Breast epithelium (tissue), 4 donors: Measurements from ENCODE around the gene STRADA. TPM values are rescaled to one million over a fixed set of nuclear protein-coding genes. Genes with fewer than 3 reads are reported as not detected.

ENCODE experiments used
- DNase-seq, 2 donors: peaks; one replicate each; pipeline ENCODE4 v3.0.0-alpha.2; 2019; ENCODE audit warnings: low spot score in 2 of 2
- H3K27ac ChIP-seq, 2 donors: fragments of 200-600 bp; sonication (generic) in 1 of 2; one replicate each; pipeline ENCODE4 v1.5.1; 2016 to 2019; ENCODE audit warnings: mild to moderate bottlenecking in 1 of 2
- H3K27me3 ChIP-seq, 2 donors: fragments of 200-600 bp; sonication (generic) in 1 of 2; one replicate each; pipeline versions ENCODE4 v1.5.1 to v1.6.0; 2017 to 2019; ENCODE audit warnings: control low read depth in 1 of 2, mild to moderate bottlenecking in 1 of 2
- H3K36me3 ChIP-seq: fragments of 200-600 bp; one replicate; pipeline ENCODE4 v1.5.1; 2019
- H3K4me1 ChIP-seq, 2 donors: fragments of 200-600 bp; sonication (generic); one replicate each; pipeline ENCODE4 v1.5.1; 2016 to 2019; ENCODE audit warnings: control low read depth in 1 of 2
- H3K4me3 ChIP-seq, 3 donors: fragments of 200-600 bp; sonication (generic); 1 replicate in 2 of 3; 2 replicates in 1 of 3; pipeline ENCODE4 v1.5.1; 2016 to 2019; ENCODE audit warnings: mild to moderate bottlenecking in 3 of 3, moderate library complexity in 2 of 3
- H3K9me3 ChIP-seq, 2 donors: fragments of 200-600 bp; sonication (generic) in 1 of 2; one replicate each; pipeline ENCODE4 v1.5.1; 2016 to 2019; ENCODE audit warnings: control low read depth in 1 of 2
- CTCF ChIP-seq, 3 donors: fragments of 450-650 bp; IDR thresholded peaks; one replicate each; pipeline ENCODE4 v1.5.1; 2016 to 2017; ENCODE audit warnings: antibody characterized with exemption in 3 of 3, mild to moderate bottlenecking in 3 of 3, moderate library complexity in 3 of 3
- POLR2A ChIP-seq: fragments of 450-650 bp; IDR thresholded peaks from one replicate; pipeline ENCODE4 v1.6.1; 2016; ENCODE audit warnings: antibody characterized with exemption, mild to moderate bottlenecking, moderate library complexity
- POLR2AphosphoS5 ChIP-seq, 3 donors: sonication (generic); formaldehyde crosslinking; IDR thresholded peaks; one replicate each; pipeline ENCODE4 v1.6.1; 2017; ENCODE audit warnings: antibody characterized with exemption in 3 of 3
- intact Hi-C: fragments of 100-400 bp; cut with DNase I; formaldehyde crosslinking; loops from one replicate; pipeline ENCODE4 v1.15.1; 2023; ENCODE audit warnings: low total_unique reads
- total RNA-seq, 3 donors: library from RNA; depleted of rRNA; stranded (reverse); fragments of >200 nt; gene quantifications; one replicate each; pipeline ENCODE4 v1.1.0, GENCODE V29; 2016

STRADA gene
- total RNA-seq: 10 to 100 TPM; 25.9 to 33.8 (median 26.2) TPM

GRCh38 chr17:63741408-63742173 lies at the start of gene STRADA:
Gene STRADA (minus strand): TSS chr17:63741799. CDS start chr17:63728369, 13,430 bp downstream.
- H3K36me3 ChIP-seq: no peaks in the 10 kb centered on the region
- H3K4me3 ChIP-seq: peak within 1 kb of the TSS; percentile 82 to 90 (median 83)
- H3K27ac ChIP-seq: peak within 1 kb of the TSS; percentile 95 to 98
- no peaks in the 10 kb centered on the region for H3K4me1 ChIP-seq
- intact Hi-C loops: no loop called here
- peak in 1 of 3 donors; percentile 10 for TF ChIP-seq CTCF (IDR thresholded peaks at IDR 0.05)
- TF ChIP-seq POLR2A: peak; percentile 81
- TF ChIP-seq POLR2AphosphoS5 (IDR thresholded peaks at IDR 0.05): peak; percentile 46 to 74 (median 55)
- DNase-seq: peak; percentile 99
- no peaks in the 10 kb centered on the region for H3K27me3 ChIP-seq
- no peaks in the 10 kb centered on the region for H3K9me3 ChIP-seq

GRCh38 chr17:63790057-63790456 lies 48.5 kb upstream of the STRADA start:
- DNase-seq: no peak
- no peaks in the 10 kb centered on the region for H3K27me3 ChIP-seq
- no peak overlapping the region for H3K4me3 ChIP-seq
- TF ChIP-seq POLR2AphosphoS5 (IDR thresholded peaks at IDR 0.05): no peak
- no peak for TF ChIP-seq CTCF (IDR thresholded peaks at IDR 0.05)
- TF ChIP-seq POLR2A: no peak
- no peaks in the 10 kb centered on the region for H3K36me3 ChIP-seq
- H3K9me3 ChIP-seq: no peaks in the 10 kb centered on the region
- H3K27ac ChIP-seq: no peak overlapping the region
- intact Hi-C loops: no loop called here
- H3K4me1 ChIP-seq: no peaks in the 10 kb centered on the region

GRCh38 chr17:63786971-63787711 lies 45.5 kb upstream of the STRADA start:
- no peak for DNase-seq
- Histone ChIP-seq H3K4me3 (no peak overlapping the region), H3K4me1 (no peaks in the 10 kb centered on the region), H3K9me3 (no peaks in the 10 kb centered on the region), H3K27me3 (no peaks in the 10 kb centered on the region), H3K36me3 (no peaks in the 10 kb centered on the region), H3K27ac (no peak overlapping the region)
- intact Hi-C loops: no loop called here
- TF ChIP-seq POLR2AphosphoS5 (IDR thresholded peaks at IDR 0.05): no peak
- TF ChIP-seq CTCF (IDR thresholded peaks at IDR 0.05): no peak
- TF ChIP-seq POLR2A: no peak

- H3K4me3 ChIP-seq: no peak overlapping the region
- H3K27me3 ChIP-seq: no peaks in the 10 kb centered on the region
- intact Hi-C loops: no loop called here
- no peaks in the 10 kb centered on the region for H3K36me3 ChIP-seq
- TF ChIP-seq CTCF (IDR thresholded peaks at IDR 0.05) (no peak), POLR2A (no peak), POLR2AphosphoS5 (IDR thresholded peaks at IDR 0.05) (no peak)
- no peak overlapping the region for H3K27ac ChIP-seq
- no peaks in the 10 kb centered on the region for H3K4me1 ChIP-seq
- H3K9me3 ChIP-seq: no peaks in the 10 kb centered on the region
- DNase-seq: no peak
These were observed 44.5 kb upstream of the STRADA start for GRCh38 chr17:63786117-63786516.

GRCh38 chr17:63785556-63785955 lies 44.0 kb upstream of the STRADA start:
- no peak for TF ChIP-seq POLR2AphosphoS5 (IDR thresholded peaks at IDR 0.05)
- no peak for TF ChIP-seq CTCF (IDR thresholded peaks at IDR 0.05)
- TF ChIP-seq POLR2A: no peak
- H3K4me3 ChIP-seq: no peak overlapping the region
- H3K9me3 ChIP-seq: no peaks in the 10 kb centered on the region
- intact Hi-C loops: no loop called here
- DNase-seq: no peak
- no peaks in the 10 kb centered on the region for H3K36me3 ChIP-seq
- no peaks in the 10 kb centered on the region for H3K27me3 ChIP-seq
- no peak overlapping the region for H3K27ac ChIP-seq
- H3K4me1 ChIP-seq: no peaks in the 10 kb centered on the region
